WERI-Rb-1 (cell line): ENCODE measurements around the gene PABPN1L.
A peak's percentile ranks its signal among the peaks of the same experiment; 100 is the strongest.
"Not testable (repeated sequence)": the region's sequence is repeated elsewhere in the genome, so short reads cannot be mapped to it uniquely, and the experiment has no call there.

ENCODE experiments used
- DNase-seq: peaks from one replicate; pipeline ENCODE4 v3.0.0-alpha.2; 2020
- H3K27ac ChIP-seq: fragments of 250-450 bp; sonication (Bioruptor Pico); 2 replicates; pipeline ENCODE4 v1.5.1; 2020; ENCODE audit warnings: mild to moderate bottlenecking, moderate library complexity
- H3K27me3 ChIP-seq: fragments of 250-450 bp; sonication (Bioruptor Pico); 2 replicates; pipeline ENCODE4 v1.5.1; 2021; ENCODE audit warnings: mild to moderate bottlenecking, low read depth, moderate library complexity; ENCODE audit not compliant: insufficient read depth, severe bottlenecking
- H3K36me3 ChIP-seq: fragments of 250-450 bp; sonication (Bioruptor Pico); 2 replicates; pipeline ENCODE4 v1.5.1; 2020; ENCODE audit warnings: mild to moderate bottlenecking, moderate library complexity
- H3K4me3 ChIP-seq: 2 replicates; pipeline ENCODE4 v1.5.1; 2011; ENCODE audit warnings: low read depth, mild to moderate bottlenecking, control low read depth, low read length
- H3K9me3 ChIP-seq: fragments of 250-450 bp; sonication (Bioruptor Pico); 2 replicates; pipeline ENCODE4 v1.5.1; 2021; ENCODE audit warnings: mild to moderate bottlenecking, moderate library complexity; ENCODE audit not compliant: severe bottlenecking
- TF ChIP-seq, protein P1 (sequence below): IDR thresholded peaks from 2 replicates; pipeline ENCODE4 v1.5.1; 2011; ENCODE audit warnings: low read depth, mild to moderate bottlenecking, control low read depth, inconsistent platforms, low read length

PABPN1L gene

DNA sequence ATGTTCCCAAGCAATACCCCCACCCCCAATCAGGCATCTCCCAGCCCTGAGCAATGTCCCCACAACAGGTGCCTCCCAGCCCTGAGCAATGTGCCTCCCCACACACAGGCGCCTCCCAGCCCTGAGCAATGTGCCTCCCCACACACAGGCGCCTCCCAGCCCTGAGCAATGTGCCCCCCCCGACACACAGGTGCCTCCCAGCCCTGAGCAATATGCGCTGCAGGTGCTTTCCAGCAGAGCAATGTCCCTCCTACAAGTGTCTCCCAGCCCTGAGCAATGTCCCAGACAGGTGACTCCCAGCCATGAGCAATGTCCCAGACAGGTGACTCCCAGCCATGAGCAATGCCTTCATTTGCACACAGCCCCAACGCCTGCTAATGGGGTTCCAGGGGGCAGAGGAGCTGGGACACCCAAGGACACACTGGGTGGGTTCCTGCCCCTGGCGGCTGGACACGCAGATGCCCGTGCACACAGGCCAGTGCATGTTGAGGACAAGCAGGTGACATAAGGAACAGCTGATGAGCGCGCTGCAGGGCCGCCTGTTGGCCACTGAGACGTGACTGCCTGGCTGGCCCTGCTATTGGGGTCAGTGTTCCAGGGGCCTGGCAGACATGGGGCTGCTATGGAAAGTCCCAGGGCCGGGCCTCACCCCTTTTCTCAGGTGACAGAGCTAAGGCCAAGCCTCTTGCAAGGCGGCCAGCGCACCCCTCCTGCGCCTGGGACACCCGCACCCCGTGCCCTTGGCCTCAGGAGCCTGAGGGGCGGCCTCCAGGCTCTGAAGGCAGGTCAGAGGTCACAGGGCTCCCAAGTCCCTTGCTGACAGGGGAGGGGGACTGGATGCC lies 26.9 kb upstream of the PABPN1L start:
- no peak overlapping the region for H3K27ac ChIP-seq
- no peaks in the 10 kb centered on the region for H3K27me3 ChIP-seq
- no peak overlapping the region for H3K4me3 ChIP-seq
- no peaks in the 10 kb centered on the region for H3K9me3 ChIP-seq
- TF ChIP-seq, protein P1, sequence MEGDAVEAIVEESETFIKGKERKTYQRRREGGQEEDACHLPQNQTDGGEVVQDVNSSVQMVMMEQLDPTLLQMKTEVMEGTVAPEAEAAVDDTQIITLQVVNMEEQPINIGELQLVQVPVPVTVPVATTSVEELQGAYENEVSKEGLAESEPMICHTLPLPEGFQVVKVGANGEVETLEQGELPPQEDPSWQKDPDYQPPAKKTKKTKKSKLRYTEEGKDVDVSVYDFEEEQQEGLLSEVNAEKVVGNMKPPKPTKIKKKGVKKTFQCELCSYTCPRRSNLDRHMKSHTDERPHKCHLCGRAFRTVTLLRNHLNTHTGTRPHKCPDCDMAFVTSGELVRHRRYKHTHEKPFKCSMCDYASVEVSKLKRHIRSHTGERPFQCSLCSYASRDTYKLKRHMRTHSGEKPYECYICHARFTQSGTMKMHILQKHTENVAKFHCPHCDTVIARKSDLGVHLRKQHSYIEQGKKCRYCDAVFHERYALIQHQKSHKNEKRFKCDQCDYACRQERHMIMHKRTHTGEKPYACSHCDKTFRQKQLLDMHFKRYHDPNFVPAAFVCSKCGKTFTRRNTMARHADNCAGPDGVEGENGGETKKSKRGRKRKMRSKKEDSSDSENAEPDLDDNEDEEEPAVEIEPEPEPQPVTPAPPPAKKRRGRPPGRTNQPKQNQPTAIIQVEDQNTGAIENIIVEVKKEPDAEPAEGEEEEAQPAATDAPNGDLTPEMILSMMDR, result no peak
- peaks cover 6% of the 10 kb centered on the region; the same call in 1 of the 2 replicates for H3K36me3 ChIP-seq
- DNase-seq, result no peak

DNA sequence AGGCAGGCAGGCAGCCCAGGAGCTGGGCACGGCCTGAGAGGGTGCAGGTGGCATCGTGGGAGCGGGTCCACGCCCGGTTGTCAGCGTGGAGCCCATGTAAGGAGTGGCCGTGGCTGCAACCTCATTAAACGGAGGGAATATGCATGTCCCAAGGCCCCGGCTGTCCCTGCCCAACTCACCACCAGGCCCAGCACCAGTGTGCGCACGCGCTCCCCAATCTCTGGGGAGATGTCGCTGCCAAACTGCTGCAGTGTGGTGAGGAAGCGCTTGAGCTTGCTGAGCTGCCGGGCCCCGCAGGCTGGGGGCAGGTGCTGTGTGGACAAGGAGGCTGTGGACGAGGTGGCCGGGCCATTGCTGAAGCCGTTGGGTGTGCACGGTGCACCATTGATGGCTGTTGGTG lies 25.6 kb upstream of the PABPN1L start:
- TF ChIP-seq, protein P1, result no peak
- DNase-seq, result no peak
- peaks cover 6% of the 10 kb centered on the region; the same call in 1 of the 2 replicates for H3K36me3 ChIP-seq
- no peak overlapping the region for H3K4me3 ChIP-seq
- no peaks in the 10 kb centered on the region for H3K9me3 ChIP-seq
- peak overlapping the region; percentile 33 for H3K27ac ChIP-seq
- no peaks in the 10 kb centered on the region for H3K27me3 ChIP-seq

DNA sequence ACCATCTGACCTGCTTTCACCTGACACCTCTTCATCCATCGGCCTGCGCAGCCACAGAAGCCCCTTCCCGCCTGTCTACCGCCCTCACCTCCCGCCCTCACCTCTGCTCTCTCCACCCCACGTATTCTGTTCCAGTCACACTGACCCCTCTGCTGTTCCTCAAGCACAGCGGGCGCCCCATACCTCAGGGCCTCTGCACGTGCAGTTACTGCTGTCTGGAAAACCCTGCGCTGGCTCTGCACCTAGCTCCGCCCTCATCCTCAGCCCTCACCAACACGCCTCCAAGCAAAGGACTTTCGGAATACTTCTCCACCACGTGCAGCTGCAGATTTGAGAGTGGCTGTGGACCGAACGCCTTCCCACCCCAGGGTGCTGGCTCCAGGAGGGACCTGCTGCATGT lies 24.6 kb upstream of the PABPN1L start:
- Histone ChIP-seq H3K4me3 (no peak overlapping the region), H3K36me3 (peaks cover 6% of the 10 kb centered on the region; the same call in 1 of the 2 replicates)
- TF ChIP-seq, protein P1, result no peak

DNA sequence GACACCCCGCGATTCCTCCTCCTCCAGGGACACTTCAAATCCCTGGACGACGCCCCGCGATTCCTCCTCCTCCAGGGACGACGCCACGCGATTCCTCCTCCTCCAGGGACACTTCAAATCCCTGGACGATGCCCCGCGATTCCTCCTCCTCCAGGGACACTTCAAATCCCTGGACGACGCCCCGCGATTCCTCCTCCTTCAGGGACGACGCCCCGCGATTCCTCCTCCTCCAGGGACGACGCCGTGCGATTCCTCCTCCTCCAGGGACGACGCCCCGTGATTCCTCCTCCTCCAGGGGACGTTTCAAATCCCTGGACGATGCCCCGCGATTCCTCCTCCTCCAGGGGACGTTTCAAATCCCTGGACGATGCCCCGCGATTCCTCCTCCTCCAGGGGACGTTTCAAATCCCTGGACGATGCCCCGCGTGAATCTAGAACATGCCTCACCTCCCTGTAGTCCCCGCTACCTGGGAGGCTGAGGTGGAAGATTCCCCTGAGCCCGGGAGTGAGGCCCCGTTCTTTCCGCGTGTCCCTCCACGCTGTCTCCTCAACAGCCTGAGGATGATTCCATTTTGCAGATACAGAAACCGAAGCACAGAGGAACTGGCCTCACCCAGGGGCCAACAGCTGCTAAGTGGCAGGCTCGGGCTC lies 23.4 kb upstream of the PABPN1L start:
- not testable (repeated sequence) for H3K36me3 ChIP-seq, H3K4me3 ChIP-seq, H3K27ac ChIP-seq, DNase-seq, H3K27me3 ChIP-seq, H3K9me3 ChIP-seq

More for the DNA sequence above, 24.6 kb upstream of the PABPN1L start:
- no peaks in the 10 kb centered on the region for H3K27me3 ChIP-seq
- H3K9me3 ChIP-seq, result no peaks in the 10 kb centered on the region
- no peak for DNase-seq
- H3K27ac ChIP-seq, result no peak overlapping the region

DNA sequence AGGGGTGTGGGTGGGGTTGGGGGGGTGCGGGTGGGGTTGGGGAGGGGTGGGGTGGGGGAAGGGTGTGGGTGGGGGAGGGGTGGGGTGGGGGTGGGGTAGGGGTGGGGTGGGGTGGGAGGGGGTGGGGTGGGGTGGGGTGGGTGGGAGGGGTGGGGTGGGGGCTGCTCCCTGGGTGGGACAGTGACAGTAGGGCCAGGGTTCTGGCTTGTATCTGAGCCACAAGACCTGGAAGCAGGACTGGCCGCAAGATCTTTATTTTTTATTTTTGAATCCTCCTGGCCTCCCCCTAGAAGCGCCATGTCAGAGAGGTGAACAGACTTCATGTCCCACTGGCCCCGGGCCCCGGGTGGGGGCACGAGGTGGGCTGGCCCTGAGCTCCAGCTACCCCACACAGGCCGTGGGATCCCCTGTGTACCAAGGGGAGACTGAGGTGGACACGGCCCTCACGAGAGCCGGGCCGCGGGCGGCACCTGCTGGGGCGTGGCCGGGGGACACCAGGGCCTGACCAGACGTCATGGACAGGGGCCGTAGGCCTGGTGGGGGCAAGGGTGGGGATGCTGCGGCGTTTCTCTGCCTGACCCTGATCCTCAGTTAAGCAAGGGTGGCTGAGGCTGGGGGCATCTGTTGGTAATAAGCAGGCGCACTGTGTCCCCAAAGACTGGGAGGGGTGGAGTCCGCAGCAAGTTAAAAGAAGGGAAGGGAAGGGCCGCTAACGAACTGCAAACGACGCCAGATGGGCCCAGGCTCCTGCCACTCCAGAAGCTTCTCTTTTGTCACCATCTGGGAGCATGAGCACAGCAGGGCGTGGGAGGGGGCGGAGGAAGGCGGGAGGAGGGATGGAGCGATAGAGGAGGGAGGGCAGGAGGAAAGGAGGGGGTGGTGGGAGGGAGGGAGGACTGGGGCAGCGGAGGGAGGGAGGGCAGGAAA lies 22.3 kb upstream of the PABPN1L start:
- H3K36me3 ChIP-seq, result peaks cover 14% of the 10 kb centered on the region
- DNase-seq, result no peak
- no peaks in the 10 kb centered on the region for H3K27me3 ChIP-seq
- no peak overlapping the region for H3K4me3 ChIP-seq
- no peaks in the 10 kb centered on the region for H3K9me3 ChIP-seq
- peak overlapping the region; percentile 76 for H3K27ac ChIP-seq
- TF ChIP-seq, protein P1, result no peak
